Measurements from ENCODE around the gene MCF2L2.

DNA sequence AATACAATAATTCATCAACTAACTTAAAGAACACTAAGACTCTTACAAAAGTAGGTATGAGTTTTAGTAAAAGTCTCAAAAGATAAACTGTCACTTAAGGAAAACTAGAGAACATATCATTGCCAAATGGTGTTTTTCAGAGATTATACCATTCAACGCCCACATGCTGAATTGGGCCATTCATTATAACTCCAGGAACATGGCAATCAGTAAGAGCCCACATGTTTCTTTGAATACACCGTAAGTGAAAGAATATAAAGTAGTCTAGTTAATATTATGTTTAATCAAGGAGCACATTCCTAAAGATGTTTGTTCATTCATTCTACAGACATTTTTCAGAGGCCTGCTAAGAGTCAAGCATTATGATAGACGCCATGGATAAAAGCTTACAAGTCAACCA, 152.5 kb downstream of the MCF2L2 start:
- TF ChIP-seq, protein P1, sequence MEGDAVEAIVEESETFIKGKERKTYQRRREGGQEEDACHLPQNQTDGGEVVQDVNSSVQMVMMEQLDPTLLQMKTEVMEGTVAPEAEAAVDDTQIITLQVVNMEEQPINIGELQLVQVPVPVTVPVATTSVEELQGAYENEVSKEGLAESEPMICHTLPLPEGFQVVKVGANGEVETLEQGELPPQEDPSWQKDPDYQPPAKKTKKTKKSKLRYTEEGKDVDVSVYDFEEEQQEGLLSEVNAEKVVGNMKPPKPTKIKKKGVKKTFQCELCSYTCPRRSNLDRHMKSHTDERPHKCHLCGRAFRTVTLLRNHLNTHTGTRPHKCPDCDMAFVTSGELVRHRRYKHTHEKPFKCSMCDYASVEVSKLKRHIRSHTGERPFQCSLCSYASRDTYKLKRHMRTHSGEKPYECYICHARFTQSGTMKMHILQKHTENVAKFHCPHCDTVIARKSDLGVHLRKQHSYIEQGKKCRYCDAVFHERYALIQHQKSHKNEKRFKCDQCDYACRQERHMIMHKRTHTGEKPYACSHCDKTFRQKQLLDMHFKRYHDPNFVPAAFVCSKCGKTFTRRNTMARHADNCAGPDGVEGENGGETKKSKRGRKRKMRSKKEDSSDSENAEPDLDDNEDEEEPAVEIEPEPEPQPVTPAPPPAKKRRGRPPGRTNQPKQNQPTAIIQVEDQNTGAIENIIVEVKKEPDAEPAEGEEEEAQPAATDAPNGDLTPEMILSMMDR (IDR thresholded peaks at IDR 0.05): no peak
- no peak for TF ChIP-seq POLR2A (IDR thresholded peaks at IDR 0.05)

All from thyroid gland (tissue), 4 donors.